ENCODE results near the gene ATG7.

ATG7 gene

GRCh38 chr3:11552289-11553264 lies 280.4 kb downstream of the ATG7 start:
- Mint-ChIP-seq H3K27ac (peak overlapping the region; percentile 61), H3K4me1 (ENCODE audit: low read depth) (peaks cover 7% of the 10 kb centered on the region), H3K4me3 (no peak overlapping the region), H3K27me3 (no peaks in the 10 kb centered on the region), H3K9me3 (peaks cover 4% of the 10 kb centered on the region), H3K36me3 (ENCODE audit: low read depth) (peaks cover 71% of the 10 kb centered on the region)
- DNase-seq = no peak

GRCh38 chr3:11553436-11554235 lies 281.4 kb downstream of the ATG7 start:
- peaks cover 14% of the 10 kb centered on the region for H3K4me1 Mint-ChIP-seq (ENCODE audit: low read depth)
- H3K4me3 Mint-ChIP-seq = no peak overlapping the region
- peaks cover 2% of the 10 kb centered on the region for H3K9me3 Mint-ChIP-seq
- DNase-seq = no peak
- no peaks in the 10 kb centered on the region for H3K27me3 Mint-ChIP-seq
- peaks cover 77% of the 10 kb centered on the region for H3K36me3 Mint-ChIP-seq (ENCODE audit: low read depth)
- no peak overlapping the region for H3K27ac Mint-ChIP-seq

GRCh38 chr3:11554236-11554610 lies 282.0 kb downstream of the ATG7 start:
- Mint-ChIP-seq H3K4me1 (ENCODE audit: low read depth) (peaks cover 14% of the 10 kb centered on the region), H3K4me3 (no peak overlapping the region), H3K27ac (no peak overlapping the region), H3K9me3 (peaks cover 2% of the 10 kb centered on the region), H3K27me3 (no peaks in the 10 kb centered on the region), H3K36me3 (ENCODE audit: low read depth) (peaks cover 78% of the 10 kb centered on the region)
- DNase-seq = no peak

DNA sequence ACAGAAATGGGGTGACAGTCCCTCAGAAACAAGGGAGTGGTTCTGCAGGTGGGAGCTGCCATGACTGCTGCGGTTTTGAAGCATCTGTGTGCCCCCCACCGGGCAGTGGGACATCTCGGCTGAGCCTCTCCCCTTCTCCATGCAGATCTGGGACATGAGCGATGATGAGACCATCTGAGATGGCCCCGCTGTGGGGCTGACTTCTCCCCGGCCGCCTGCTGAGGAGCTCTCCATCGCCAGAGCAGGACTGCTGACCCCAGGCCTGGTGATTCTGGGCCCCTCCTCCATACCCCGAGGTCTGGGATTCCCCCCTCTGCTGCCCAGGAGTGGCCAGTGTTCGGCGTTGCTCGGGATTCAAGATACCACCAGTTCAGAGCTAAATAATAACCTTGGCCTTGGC lies 282.5 kb downstream of the ATG7 start:
- peak overlapping the region; percentile 50 for H3K27ac Mint-ChIP-seq
- H3K4me1 Mint-ChIP-seq (ENCODE audit: low read depth) = peaks cover 14% of the 10 kb centered on the region
- no peak overlapping the region for H3K4me3 Mint-ChIP-seq
- no peak for DNase-seq
- peaks cover 2% of the 10 kb centered on the region for H3K9me3 Mint-ChIP-seq
- H3K36me3 Mint-ChIP-seq (ENCODE audit: low read depth) = peaks cover 80% of the 10 kb centered on the region
- H3K27me3 Mint-ChIP-seq = no peaks in the 10 kb centered on the region

DNA sequence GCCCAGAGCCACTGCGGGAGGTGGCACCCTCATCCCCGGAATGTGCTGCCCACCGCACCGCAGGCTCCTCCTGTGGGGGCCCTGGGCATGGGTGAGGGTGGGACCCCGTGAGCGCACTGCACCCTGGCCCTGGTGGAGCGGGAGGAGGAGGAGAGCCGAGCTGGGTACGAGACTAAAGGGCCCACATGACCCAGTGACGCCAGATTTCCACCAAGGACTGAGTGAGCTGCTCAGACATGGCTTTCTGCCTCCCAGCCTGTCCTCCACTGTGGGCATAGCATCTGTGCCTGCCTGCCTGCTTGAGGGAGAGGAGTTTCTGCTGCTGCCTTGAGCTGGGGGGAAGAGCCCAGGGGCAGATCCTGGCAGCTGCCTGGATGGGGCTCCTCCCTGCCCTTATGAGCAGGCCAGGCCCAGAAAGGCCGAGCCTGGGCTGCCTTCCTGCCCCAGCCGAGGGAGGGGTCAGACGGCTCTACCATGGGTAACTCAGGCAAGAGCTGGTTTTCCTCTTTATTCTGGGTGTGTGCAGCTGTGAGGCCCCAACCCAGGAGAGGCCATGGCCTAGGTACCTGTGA lies 283.1 kb downstream of the ATG7 start:
- Mint-ChIP-seq H3K9me3 (peaks cover 2% of the 10 kb centered on the region), H3K27ac (peak overlapping the region; percentile 26), H3K27me3 (no peaks in the 10 kb centered on the region), H3K4me1 (ENCODE audit: low read depth) (peaks cover 14% of the 10 kb centered on the region), H3K4me3 (no peak overlapping the region), H3K36me3 (ENCODE audit: low read depth) (peaks cover 84% of the 10 kb centered on the region)
- DNase-seq = no peak

GRCh38 chr3:11555881-11556633 lies 283.9 kb downstream of the ATG7 start:
- peak overlapping the region; percentile 26 for H3K27ac Mint-ChIP-seq
- peaks cover 86% of the 10 kb centered on the region for H3K36me3 Mint-ChIP-seq (ENCODE audit: low read depth)

GRCh38 chr3:11556851-11557644 lies 284.9 kb downstream of the ATG7 start:
- H3K4me1 Mint-ChIP-seq (ENCODE audit: low read depth) = peaks cover 14% of the 10 kb centered on the region
- DNase-seq = no peak
- H3K4me3 Mint-ChIP-seq = no peak overlapping the region
- H3K36me3 Mint-ChIP-seq (ENCODE audit: low read depth) = peaks cover 87% of the 10 kb centered on the region
- H3K9me3 Mint-ChIP-seq = peaks cover 2% of the 10 kb centered on the region
- H3K27ac Mint-ChIP-seq = no peak overlapping the region
- H3K27me3 Mint-ChIP-seq = no peaks in the 10 kb centered on the region

More at GRCh38 chr3:11555881-11556633, 283.9 kb downstream of the ATG7 start:
- no peaks in the 10 kb centered on the region for H3K27me3 Mint-ChIP-seq
- peaks cover 2% of the 10 kb centered on the region for H3K9me3 Mint-ChIP-seq
- DNase-seq = no peak
- no peak overlapping the region for H3K4me3 Mint-ChIP-seq
- peaks cover 14% of the 10 kb centered on the region for H3K4me1 Mint-ChIP-seq (ENCODE audit: low read depth)

GRCh38 chr3:11558002-11558401 lies 285.8 kb downstream of the ATG7 start:
- no peak for DNase-seq
- Mint-ChIP-seq H3K4me3 (no peak overlapping the region), H3K27me3 (no peaks in the 10 kb centered on the region), H3K4me1 (ENCODE audit: low read depth) (peaks cover 14% of the 10 kb centered on the region), H3K36me3 (ENCODE audit: low read depth) (peaks cover 85% of the 10 kb centered on the region), H3K9me3 (no peaks in the 10 kb centered on the region), H3K27ac (peak overlapping the region; percentile 76)

- Mint-ChIP-seq H3K27ac (peak overlapping the region; percentile 76), H3K36me3 (ENCODE audit: low read depth) (peaks cover 85% of the 10 kb centered on the region), H3K9me3 (no peaks in the 10 kb centered on the region), H3K4me3 (no peak overlapping the region), H3K27me3 (no peaks in the 10 kb centered on the region), H3K4me1 (ENCODE audit: low read depth) (peaks cover 14% of the 10 kb centered on the region)
- no peak for DNase-seq
Observed at GRCh38 chr3:11558411-11558903, 286.3 kb downstream of the ATG7 start.

DNA sequence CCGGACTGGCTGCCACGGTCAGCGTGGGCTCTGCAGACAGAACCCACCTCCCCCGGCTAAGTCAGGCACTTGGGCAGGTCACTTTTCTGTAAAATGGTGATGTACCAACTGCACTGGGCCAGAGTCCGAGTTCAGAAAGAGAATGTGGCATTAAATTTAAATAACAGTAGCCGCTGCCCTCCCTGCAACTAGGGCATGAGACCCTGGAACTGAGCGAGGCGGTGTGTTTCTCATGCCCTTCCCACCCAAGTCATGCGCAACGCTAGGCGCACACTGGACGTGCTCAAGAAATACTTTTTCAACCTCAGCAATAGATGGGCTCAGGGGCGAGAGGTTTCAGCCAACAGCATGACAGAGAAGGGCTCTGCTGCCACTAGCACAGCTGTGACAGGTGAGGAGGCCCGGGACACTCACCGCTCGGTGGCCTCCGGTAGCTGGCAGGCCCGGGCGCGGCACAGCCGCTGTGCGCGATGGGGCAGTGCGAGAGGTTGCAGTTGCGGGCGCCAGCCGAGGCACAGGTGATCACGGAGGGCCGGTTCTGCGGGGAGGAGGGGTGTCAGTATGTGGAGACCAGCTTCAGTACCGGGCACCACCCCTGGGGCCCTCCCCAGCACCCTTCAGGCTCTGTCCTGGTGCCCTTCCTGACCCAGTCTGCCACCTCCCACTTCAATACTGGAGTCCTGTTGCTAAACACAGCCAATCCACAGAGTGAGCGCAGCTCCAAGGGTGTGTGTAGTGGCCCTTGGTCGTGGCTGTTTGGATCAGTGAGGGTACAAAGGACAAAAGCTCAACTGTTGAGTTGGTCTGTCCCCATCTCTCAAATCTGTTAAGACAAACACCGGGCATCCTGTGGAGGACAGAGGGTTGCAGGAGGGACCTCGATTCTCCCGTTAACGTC lies 287.0 kb downstream of the ATG7 start:
- Mint-ChIP-seq H3K4me1 (ENCODE audit: low read depth) (peaks cover 14% of the 10 kb centered on the region), H3K36me3 (ENCODE audit: low read depth) (peaks cover 87% of the 10 kb centered on the region), H3K9me3 (no peaks in the 10 kb centered on the region), H3K27ac (peak overlapping the region; percentile 76), H3K27me3 (no peaks in the 10 kb centered on the region), H3K4me3 (no peak overlapping the region)
- DNase-seq = no peak

DNA sequence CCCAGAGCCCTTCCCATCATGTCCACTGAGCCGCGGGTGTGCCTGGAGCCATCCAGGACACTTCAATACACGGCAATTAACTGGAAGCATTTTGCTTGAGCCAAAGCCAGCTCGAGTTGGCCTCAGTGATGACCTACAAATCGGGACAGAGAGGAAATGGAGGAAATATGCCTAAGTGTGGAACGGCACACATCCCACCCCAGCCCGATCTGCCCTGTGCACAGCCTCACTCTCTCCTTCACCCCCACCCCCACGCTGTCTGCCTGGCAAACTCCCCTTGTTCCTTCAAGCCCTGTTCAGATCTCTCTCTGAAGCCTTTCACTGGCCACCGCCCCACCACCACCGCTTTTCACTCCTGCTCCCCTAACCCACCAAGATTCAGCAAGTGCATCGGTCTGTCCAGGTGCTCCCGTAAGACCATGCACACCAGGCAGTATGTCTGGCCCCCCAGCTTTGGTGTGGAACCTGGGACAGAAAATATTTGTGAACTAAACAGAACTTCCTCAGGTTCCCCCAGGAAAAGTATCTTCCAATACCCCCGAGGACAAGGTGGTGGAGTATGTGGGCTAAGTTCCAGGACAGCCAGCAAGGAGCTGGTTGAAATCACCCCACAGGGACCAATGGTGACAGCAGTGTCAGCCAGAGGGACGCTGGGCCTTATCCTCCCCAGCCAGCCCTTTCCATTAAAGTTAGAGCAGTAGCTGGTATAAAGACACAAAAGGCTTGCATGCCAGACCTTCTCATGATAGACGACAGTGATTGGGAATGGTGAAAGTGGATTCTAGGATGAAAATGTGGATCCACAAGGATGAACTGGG lies 287.8 kb downstream of the ATG7 start:
- H3K4me1 Mint-ChIP-seq (ENCODE audit: low read depth) = peaks cover 14% of the 10 kb centered on the region
- DNase-seq = no peak

DNA sequence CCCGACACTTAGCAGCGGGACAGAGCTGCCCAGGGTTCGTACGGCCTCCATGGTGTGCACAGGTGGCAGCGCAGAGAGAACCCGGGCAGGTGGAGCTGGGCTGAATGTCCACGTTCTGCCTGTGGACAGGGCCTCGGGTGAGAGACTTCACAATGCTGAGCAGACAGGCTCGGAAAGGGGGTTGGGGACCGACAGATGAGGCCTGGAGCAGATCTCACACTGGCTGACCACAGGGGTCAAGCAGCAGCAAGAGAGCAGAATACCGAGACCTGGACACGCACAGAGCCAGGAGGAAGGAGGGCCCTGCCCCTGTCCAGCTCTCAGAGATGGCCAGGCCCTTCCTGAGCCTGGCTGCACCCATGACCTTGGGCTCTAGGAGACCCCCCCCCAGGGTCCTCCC lies 288.5 kb downstream of the ATG7 start:
- no peak for DNase-seq
- Mint-ChIP-seq H3K27ac (peak overlapping the region; percentile 44), H3K9me3 (no peaks in the 10 kb centered on the region), H3K4me3 (no peak overlapping the region), H3K27me3 (no peaks in the 10 kb centered on the region), H3K36me3 (ENCODE audit: low read depth) (peaks cover 82% of the 10 kb centered on the region), H3K4me1 (ENCODE audit: low read depth) (peaks cover 14% of the 10 kb centered on the region)

More for the DNA sequence above, 287.8 kb downstream of the ATG7 start:
- Mint-ChIP-seq H3K27ac (peak overlapping the region; percentile 44), H3K27me3 (no peaks in the 10 kb centered on the region), H3K4me3 (no peak overlapping the region), H3K36me3 (ENCODE audit: low read depth) (peaks cover 81% of the 10 kb centered on the region), H3K9me3 (no peaks in the 10 kb centered on the region)
